GM10248 (cell line): ENCODE results near the gene SMC2.

ENCODE experiments used
- CTCF ChIA-PET: fragments of 300-600 bp; sonication (Branson Sonifier 250); formaldehyde crosslinking; extraction: SDS; loops from one replicate; lab custom pipeline; 2021; ENCODE audit warnings: antibody characterized with exemption; lab: Yijun Ruan, JAX
- POLR2A ChIA-PET: fragments of 350-650 bp; sonication (Branson Sonifier 250); formaldehyde crosslinking; extraction: SDS; loops from one replicate; lab custom pipeline; 2020; ENCODE audit warnings: antibody characterized with exemption; lab: Yijun Ruan, JAX
- DNase-seq: peaks from one replicate; pipeline ENCODE4 v3.0.0; 2012; ENCODE audit errors: extremely low spot score
- TF ChIP-seq, protein P1 (sequence below): IDR thresholded peaks from 2 replicates; pipeline ENCODE4 v1.5.1; 2012; ENCODE audit warnings: mild to moderate bottlenecking, low read depth; ENCODE audit errors: extremely low read depth, missing control alignments, control extremely low read depth

Gene SMC2

GRCh38 chr9:104093647-104094533, at the start of gene SMC2:
TSS of gene SMC2 (plus strand) at chr9:104094309. CDS start at chr9:104095385, 1,076 bp downstream.
- peak; percentile 91 for DNase-seq
- ChIA-PET POLR2A (no interaction called here), CTCF (interaction anchor here (0.8 to 1.3 kb wide), 3 partner anchors 18 to 649 kb away, joined by 3 to 4 read pairs (median 3); no protein-coding TSS in a partner anchor)
- TF ChIP-seq, protein P1, sequence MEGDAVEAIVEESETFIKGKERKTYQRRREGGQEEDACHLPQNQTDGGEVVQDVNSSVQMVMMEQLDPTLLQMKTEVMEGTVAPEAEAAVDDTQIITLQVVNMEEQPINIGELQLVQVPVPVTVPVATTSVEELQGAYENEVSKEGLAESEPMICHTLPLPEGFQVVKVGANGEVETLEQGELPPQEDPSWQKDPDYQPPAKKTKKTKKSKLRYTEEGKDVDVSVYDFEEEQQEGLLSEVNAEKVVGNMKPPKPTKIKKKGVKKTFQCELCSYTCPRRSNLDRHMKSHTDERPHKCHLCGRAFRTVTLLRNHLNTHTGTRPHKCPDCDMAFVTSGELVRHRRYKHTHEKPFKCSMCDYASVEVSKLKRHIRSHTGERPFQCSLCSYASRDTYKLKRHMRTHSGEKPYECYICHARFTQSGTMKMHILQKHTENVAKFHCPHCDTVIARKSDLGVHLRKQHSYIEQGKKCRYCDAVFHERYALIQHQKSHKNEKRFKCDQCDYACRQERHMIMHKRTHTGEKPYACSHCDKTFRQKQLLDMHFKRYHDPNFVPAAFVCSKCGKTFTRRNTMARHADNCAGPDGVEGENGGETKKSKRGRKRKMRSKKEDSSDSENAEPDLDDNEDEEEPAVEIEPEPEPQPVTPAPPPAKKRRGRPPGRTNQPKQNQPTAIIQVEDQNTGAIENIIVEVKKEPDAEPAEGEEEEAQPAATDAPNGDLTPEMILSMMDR = no peak

DNA sequence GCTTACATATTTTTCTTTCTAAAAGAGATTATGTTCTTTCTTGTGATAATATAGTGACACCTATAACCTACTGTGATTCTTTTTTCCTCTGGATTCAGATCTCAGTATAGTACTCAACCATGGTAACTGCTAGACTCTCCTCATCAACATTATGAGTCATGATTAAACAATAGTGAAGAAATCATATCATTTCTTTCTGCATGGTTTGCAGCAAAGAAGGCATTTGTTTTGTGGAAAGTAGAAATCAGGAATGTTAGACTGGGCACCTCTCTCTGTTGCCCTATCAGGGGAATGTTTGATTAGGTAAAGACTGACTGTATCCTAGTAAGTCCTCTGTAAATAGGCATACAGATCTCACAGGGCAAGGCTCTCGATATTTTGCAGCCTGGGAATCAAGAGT, 25.6 kb upstream of the SMC2 start:
- CTCF ChIA-PET = interaction anchor here (1.1 kb wide), 1 partner anchor 11 kb away, joined by 3 read pairs; no protein-coding TSS in a partner anchor

DNA sequence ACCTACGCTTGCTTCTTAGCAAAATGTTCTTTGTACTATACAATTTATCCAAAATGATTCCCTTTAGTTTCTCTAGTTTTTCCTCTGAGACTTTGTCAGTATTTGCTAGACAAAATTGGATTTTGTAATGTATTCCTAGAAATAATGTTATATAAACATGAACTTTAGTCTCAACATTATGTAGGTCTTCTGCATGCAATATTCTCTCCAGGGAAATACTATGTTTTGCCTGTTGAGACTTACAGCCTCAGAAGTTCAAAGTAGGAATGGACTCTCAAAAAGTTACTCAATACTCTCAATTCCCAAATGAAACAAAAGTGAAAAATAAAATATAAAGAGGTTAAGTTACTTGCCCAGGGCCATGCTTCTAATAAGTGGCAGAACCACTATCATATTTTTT, 24.8 kb upstream of the SMC2 start:
- POLR2A ChIA-PET = no interaction called here
- DNase-seq = no peak
- CTCF ChIA-PET = interaction anchor here (0.9 kb wide), 1 partner anchor 13 kb away, joined by 3 read pairs; no protein-coding TSS in a partner anchor
- TF ChIP-seq, protein P1 = no peak

More for the DNA sequence above, 25.6 kb upstream of the SMC2 start:
- POLR2A ChIA-PET = no interaction called here
- TF ChIP-seq, protein P1 = no peak
- DNase-seq = no peak

DNA sequence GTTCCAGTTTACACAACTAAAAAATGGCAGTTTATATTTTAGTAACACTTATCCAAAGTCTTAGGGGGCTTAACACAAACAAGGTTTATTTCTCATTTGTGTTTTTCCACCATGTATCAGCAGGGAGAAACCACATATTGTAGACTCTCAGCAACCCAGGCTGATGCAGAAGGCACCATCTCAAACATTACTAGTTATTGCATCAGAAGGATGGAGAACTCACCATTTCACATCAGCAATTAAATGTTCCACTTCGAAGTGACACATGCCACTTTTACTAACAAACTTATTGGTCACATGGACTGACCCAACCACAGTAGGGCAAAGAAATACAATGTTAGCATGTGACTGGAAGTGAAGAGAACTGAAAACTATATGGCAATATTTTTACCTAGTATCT, 22.5 kb upstream of the SMC2 start:
- no peak for DNase-seq
- ChIA-PET POLR2A (no interaction called here), CTCF (no interaction called here)
- TF ChIP-seq, protein P1 = no peak

GRCh38 chr9:104073098-104073769, 20.9 kb upstream of the SMC2 start:
- TF ChIP-seq, protein P1 = no peak
- ChIA-PET POLR2A (no interaction called here), CTCF (interaction anchor here (1.2 kb wide), 1 partner anchor 12 kb away, joined by 4 read pairs; no protein-coding TSS in a partner anchor)
- DNase-seq = no peak

- CTCF ChIA-PET = interaction anchor here (0.8 to 1.2 kb wide), 2 partner anchors 13 to 17 kb away, joined by 3 to 4 read pairs; no protein-coding TSS in a partner anchor
- no peak for DNase-seq
- TF ChIP-seq, protein P1 = no peak
- POLR2A ChIA-PET = no interaction called here
Measured at GRCh38 chr9:104073770-104074133, 20.4 kb upstream of the SMC2 start.
